Calu3 (cell line): Measurements from ENCODE around the gene C1orf226. TPM values are rescaled to one million over a fixed set of nuclear protein-coding genes. Genes with fewer than 3 reads are reported as not detected.

Experiments used
- Bru-seq: library from RNA; stranded (reverse); fragments of 400-500 nt; gene quantifications from one replicate; lab custom pipeline; 2021; lab: Mats Ljungman, UMichigan
- BruChase-seq, 2 experiments: library from RNA; stranded (reverse); fragments of 400-500 nt; gene quantifications; one replicate each; lab custom pipeline; 2021; lab: Mats Ljungman, UMichigan
- BruUV-seq: library from RNA; stranded (reverse); fragments of 400-500 nt; replicated peaks from 2 replicates; lab custom pipeline; 2021; lab: Mats Ljungman, UMichigan
- CTCF ChIA-PET: fragments of 300-600 bp; sonication (Branson Sonifier 250); formaldehyde crosslinking; loops from one replicate; lab custom pipeline; 2022; ENCODE audit warnings: antibody characterized with exemption; lab: Charles Lee
- DNase-seq: peaks from one replicate; pipeline ENCODE4 v3.0.0; 2022
- H3K27ac Mint-ChIP-seq: one replicate; pipeline ENCODE4 v1.8.0; 2022; ENCODE audit warnings: mixed read lengths; ENCODE audit not compliant: unreplicated experiment
- H3K27me3 Mint-ChIP-seq: one replicate; pipeline ENCODE4 v1.8.0; 2022; ENCODE audit warnings: mixed read lengths; ENCODE audit not compliant: unreplicated experiment
- H3K36me3 Mint-ChIP-seq: one replicate; pipeline ENCODE4 v1.8.0; 2022; ENCODE audit warnings: mild to moderate bottlenecking, moderate library complexity, mixed read lengths; ENCODE audit not compliant: insufficient read depth, unreplicated experiment
- H3K4me1 Mint-ChIP-seq: one replicate; pipeline ENCODE4 v1.8.0; 2022; ENCODE audit warnings: mild to moderate bottlenecking, low read depth, mixed read lengths; ENCODE audit not compliant: unreplicated experiment
- H3K4me3 Mint-ChIP-seq: one replicate; pipeline ENCODE4 v1.8.0; 2022; ENCODE audit warnings: mild to moderate bottlenecking, low read depth, moderate library complexity, mixed read lengths; ENCODE audit not compliant: unreplicated experiment
- H3K9me3 Mint-ChIP-seq: one replicate; pipeline ENCODE4 v1.8.0; 2022; ENCODE audit warnings: low read depth, mixed read lengths; ENCODE audit not compliant: unreplicated experiment
- intact Hi-C: fragments of 100-400 bp; cut with micrococcal nuclease; formaldehyde crosslinking; loops from one replicate; pipeline ENCODE4 v1.10.0; 2022; ENCODE audit not compliant: unreplicated experiment
- long read RNA-seq: library from polyadenylated mRNA; stranded (forward); transcript quantifications from one replicate; pipeline ENCODE4 v2.0.0, GENCODE V29; 2022
- total RNA-seq: library from RNA; stranded (reverse); gene quantifications from 2 replicates; pipeline ENCODE4 v1.2.3, GENCODE V29; 2022
- TF ChIP-seq, protein P1 (sequence below): fragments of 200-600 bp; IDR thresholded peaks from one replicate; pipeline ENCODE4 v1.8.0; 2022; ENCODE audit warnings: antibody characterized with exemption; ENCODE audit not compliant: unreplicated experiment

Gene C1orf226
- total RNA-seq (10.5 and 14.1 TPM in 2 replicates), Bru-seq, nascent RNA (percentile 54 among the genes with signal in this experiment), BruChase-seq, experiment 1, labeled RNA remaining after a 6-hour chase (percentile 79 among the genes with signal in this experiment), BruChase-seq, experiment 2, labeled RNA remaining after a 2-hour chase (percentile 88 among the genes with signal in this experiment)
- long read RNA-seq, full-length matches to known transcripts = 1 of 3 reads
- long read RNA-seq, partial matches to known transcripts = 0 of 3 reads
- long read RNA-seq, other reads (novel, unspliced or antisense) = 2 of 3 reads

GRCh38 chr1:162381383-162381782 lies at the start of gene C1orf226:
TSS of gene C1orf226 (plus strand) at chr1:162381728. CDS start at chr1:162381902, 174 bp downstream.
- H3K27ac Mint-ChIP-seq = peak within 1 kb of the TSS; percentile 89
- CTCF ChIA-PET = interaction anchor here (0.6 to 2.4 kb wide), 9 partner anchors 8 to 704 kb away, joined by 3 to 13 read pairs (median 4); no protein-coding TSS in a partner anchor

GRCh38 chr1:162333991-162334390 lies 47.5 kb upstream of the C1orf226 start:
- H3K27me3 Mint-ChIP-seq = no peaks in the 10 kb centered on the region
- no peaks in the 10 kb centered on the region for H3K4me1 Mint-ChIP-seq
- no peak overlapping the region for H3K27ac Mint-ChIP-seq
- TF ChIP-seq, protein P1, sequence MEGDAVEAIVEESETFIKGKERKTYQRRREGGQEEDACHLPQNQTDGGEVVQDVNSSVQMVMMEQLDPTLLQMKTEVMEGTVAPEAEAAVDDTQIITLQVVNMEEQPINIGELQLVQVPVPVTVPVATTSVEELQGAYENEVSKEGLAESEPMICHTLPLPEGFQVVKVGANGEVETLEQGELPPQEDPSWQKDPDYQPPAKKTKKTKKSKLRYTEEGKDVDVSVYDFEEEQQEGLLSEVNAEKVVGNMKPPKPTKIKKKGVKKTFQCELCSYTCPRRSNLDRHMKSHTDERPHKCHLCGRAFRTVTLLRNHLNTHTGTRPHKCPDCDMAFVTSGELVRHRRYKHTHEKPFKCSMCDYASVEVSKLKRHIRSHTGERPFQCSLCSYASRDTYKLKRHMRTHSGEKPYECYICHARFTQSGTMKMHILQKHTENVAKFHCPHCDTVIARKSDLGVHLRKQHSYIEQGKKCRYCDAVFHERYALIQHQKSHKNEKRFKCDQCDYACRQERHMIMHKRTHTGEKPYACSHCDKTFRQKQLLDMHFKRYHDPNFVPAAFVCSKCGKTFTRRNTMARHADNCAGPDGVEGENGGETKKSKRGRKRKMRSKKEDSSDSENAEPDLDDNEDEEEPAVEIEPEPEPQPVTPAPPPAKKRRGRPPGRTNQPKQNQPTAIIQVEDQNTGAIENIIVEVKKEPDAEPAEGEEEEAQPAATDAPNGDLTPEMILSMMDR = no peak
- H3K4me3 Mint-ChIP-seq = no peak overlapping the region
- no peaks in the 10 kb centered on the region for H3K36me3 Mint-ChIP-seq
- no peaks in the 10 kb centered on the region for H3K9me3 Mint-ChIP-seq
- intact Hi-C loops = no loop called here
- BruUV-seq = no TSS peak
- no peak for DNase-seq
- CTCF ChIA-PET = no interaction called here

More at GRCh38 chr1:162381383-162381782, at the start of gene C1orf226:
- Mint-ChIP-seq H3K36me3 (peaks cover 12% of the 10 kb centered on the region), H3K9me3 (no peaks in the 10 kb centered on the region), H3K27me3 (no peaks in the 10 kb centered on the region), H3K4me3 (peak within 1 kb of the TSS; percentile 12), H3K4me1 (peaks cover 19% of the 10 kb centered on the region)
- peak; percentile 84 for DNase-seq
- no TSS peak for BruUV-seq
- intact Hi-C loops = no loop called here
- TF ChIP-seq, protein P1 = no peak

DNA sequence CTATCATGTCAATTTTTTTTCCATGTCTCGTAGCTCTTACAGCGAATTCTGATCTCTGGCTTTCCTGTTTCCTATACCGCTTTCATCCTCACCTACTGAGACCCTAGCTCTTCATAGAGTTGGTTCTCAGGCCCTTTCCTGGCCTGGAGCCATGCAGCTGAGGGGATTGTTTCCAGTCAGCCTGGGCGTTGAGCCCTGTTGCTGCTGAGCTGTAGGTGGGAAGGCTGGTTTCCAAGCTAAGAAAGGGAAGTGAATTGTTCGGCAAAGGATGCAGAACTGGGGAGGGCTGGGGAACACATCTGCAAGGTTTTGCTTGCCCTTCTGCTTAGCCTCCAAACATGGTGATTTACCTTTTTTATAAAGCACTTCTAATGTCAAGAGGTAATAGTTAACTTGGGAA lies 46.4 kb upstream of the C1orf226 start:
- TF ChIP-seq, protein P1 = no peak
- CTCF ChIA-PET = interaction anchor here (0.7 kb wide), 1 partner anchor 613 kb away, joined by 3 read pairs; no protein-coding TSS in a partner anchor
- Mint-ChIP-seq H3K4me3 (no peak overlapping the region), H3K27ac (no peak overlapping the region), H3K36me3 (no peaks in the 10 kb centered on the region), H3K4me1 (no peaks in the 10 kb centered on the region), H3K9me3 (no peaks in the 10 kb centered on the region), H3K27me3 (no peaks in the 10 kb centered on the region)
- BruUV-seq = no TSS peak
- intact Hi-C loops = no loop called here
- DNase-seq = no peak

- no peak overlapping the region for H3K27ac Mint-ChIP-seq
- no peaks in the 10 kb centered on the region for H3K4me1 Mint-ChIP-seq
- no TSS peak for BruUV-seq
- no peak overlapping the region for H3K4me3 Mint-ChIP-seq
- H3K27me3 Mint-ChIP-seq = no peaks in the 10 kb centered on the region
- no peaks in the 10 kb centered on the region for H3K9me3 Mint-ChIP-seq
- CTCF ChIA-PET = no interaction called here
- TF ChIP-seq, protein P1 = no peak
- intact Hi-C loops = no loop called here
- no peaks in the 10 kb centered on the region for H3K36me3 Mint-ChIP-seq
- DNase-seq = no peak
Observed at GRCh38 chr1:162336621-162337285, 44.8 kb upstream of the C1orf226 start.
